Measurements from ENCODE around the gene UCKL1. TPM values are rescaled to one million over a fixed set of nuclear protein-coding genes. Genes with fewer than 3 reads are reported as not detected.

The UCKL1 gene
- total RNA-seq, 1 donor from 2014 or later = 130 TPM

DNA sequence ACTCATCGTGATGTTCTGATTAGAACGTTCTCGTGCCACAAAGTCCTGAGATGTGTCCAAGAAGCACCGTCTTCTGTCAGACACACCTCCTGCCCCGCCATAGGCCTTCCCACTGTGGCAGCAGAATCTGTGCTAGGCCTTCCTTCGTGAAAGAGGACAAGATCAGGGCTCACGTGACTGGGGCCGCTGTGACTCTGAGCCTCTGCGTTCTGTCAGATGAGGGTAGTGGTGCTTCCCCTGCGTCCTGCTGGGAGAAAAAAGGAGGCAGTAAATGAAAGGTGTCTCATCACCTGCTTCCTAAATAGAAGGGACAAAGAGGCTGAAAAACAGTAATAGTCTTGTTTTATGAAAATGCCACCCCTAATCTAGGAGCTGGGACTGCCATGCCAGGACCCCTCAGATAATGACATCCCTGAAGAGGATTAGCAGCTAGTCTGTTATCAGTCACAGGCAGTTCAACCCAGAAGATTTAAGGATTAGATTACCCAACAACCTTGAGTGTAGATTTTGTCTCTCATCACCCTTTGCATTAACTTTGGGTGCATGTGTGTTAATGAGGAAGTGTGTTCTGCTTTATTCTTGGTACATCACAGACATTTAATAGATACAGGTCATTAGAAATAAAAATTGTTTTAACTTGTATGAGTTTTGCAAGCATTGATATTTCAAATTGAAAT, 57.2 kb downstream of the UCKL1 start:
- Mint-ChIP-seq H3K27me3 (ENCODE audit: unreplicated experiment) (peaks cover 7% of the 10 kb centered on the region), H3K4me1 (ENCODE audit: low read depth, unreplicated experiment) (peaks cover 20% of the 10 kb centered on the region), H3K9me3 (ENCODE audit: unreplicated experiment) (peaks cover 8% of the 10 kb centered on the region), H3K4me3 (ENCODE audit: unreplicated experiment) (no peak overlapping the region), H3K27ac (ENCODE audit: unreplicated experiment) (no peak overlapping the region), H3K36me3 (ENCODE audit: unreplicated experiment) (no peaks in the 10 kb centered on the region)
- TF ChIP-seq, protein P1, sequence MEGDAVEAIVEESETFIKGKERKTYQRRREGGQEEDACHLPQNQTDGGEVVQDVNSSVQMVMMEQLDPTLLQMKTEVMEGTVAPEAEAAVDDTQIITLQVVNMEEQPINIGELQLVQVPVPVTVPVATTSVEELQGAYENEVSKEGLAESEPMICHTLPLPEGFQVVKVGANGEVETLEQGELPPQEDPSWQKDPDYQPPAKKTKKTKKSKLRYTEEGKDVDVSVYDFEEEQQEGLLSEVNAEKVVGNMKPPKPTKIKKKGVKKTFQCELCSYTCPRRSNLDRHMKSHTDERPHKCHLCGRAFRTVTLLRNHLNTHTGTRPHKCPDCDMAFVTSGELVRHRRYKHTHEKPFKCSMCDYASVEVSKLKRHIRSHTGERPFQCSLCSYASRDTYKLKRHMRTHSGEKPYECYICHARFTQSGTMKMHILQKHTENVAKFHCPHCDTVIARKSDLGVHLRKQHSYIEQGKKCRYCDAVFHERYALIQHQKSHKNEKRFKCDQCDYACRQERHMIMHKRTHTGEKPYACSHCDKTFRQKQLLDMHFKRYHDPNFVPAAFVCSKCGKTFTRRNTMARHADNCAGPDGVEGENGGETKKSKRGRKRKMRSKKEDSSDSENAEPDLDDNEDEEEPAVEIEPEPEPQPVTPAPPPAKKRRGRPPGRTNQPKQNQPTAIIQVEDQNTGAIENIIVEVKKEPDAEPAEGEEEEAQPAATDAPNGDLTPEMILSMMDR (IDR thresholded peaks at IDR 0.05; ENCODE audit: partially characterized antibody, unreplicated experiment) = no peak
- DNase-seq = no peak

DNA sequence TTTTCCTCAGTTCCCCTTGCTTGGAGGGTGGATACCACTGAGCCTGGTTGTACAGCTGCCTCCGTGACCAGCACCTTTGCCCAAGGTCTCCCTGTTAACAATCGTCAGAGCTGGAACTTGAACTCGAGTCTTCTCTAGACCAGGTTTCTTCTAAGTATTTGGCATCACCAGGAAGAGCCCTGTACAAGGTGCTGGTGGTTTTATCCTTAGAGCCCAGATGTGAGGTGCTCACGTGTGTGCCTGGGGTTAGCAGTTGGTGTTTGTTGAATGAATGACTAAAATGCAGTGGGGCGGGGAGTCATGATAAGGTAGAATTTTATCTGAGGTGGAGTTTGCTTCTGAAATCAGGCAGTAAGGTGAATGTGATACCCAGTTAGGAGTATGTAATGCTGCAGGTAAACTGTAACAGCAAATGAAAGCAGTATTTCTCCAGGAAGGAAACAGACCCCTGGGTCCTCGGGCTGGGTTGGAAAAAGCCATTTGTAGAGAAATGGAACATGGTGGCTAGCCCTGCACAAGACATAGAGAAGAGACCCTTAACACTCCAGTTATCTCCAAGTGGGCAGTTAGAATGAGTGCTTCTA, 58.1 kb downstream of the UCKL1 start:
- no peak for DNase-seq
- Mint-ChIP-seq H3K4me1 (ENCODE audit: low read depth, unreplicated experiment) (peaks cover 22% of the 10 kb centered on the region), H3K36me3 (ENCODE audit: unreplicated experiment) (no peaks in the 10 kb centered on the region), H3K4me3 (ENCODE audit: unreplicated experiment) (no peak overlapping the region), H3K27me3 (ENCODE audit: unreplicated experiment) (peaks cover 9% of the 10 kb centered on the region), H3K9me3 (ENCODE audit: unreplicated experiment) (peaks cover 8% of the 10 kb centered on the region), H3K27ac (ENCODE audit: unreplicated experiment) (no peak overlapping the region)
- TF ChIP-seq, protein P1 (IDR thresholded peaks at IDR 0.05; ENCODE audit: partially characterized antibody, unreplicated experiment) = no peak

DNA sequence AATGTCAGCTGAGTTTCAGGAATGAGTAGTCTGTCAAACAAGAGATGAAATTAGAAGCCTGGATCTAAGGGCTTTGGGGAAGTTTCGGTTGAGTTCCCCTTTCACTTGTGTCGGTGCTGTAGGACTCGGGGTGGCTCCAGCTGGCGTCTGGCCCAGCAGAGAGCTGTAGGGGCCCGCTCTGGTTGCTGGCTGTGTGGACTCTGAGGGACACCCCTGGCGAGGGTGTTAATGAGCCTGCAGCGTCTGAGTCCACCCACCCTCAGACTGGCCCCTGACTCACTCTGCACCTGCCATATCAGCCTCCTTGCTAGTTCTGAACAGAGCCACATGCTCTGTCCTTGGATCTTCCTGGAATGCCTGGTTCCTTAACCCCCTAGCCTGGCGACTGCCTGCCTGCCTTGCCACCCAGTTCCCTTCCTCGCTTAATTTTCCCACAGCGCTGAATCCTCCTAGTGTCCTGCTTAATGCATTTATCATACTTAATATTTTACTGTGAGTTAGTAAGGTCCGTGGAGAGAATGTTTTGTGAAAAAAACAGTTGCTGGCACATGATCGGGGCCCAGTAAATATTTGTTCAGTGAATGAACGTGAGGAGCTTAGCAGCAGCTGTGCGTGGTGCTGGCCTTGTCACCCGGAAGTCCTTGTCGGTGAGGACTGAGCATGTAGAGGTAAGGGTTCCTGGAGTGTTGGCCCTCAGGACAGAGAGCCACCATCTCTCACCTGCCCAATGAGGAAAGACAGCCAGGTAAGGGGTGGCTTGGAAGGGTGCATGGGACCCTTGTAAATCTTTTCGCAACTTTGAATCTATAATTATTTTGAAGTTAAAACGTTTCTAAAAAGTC, 59.7 kb downstream of the UCKL1 start:
- no peak for DNase-seq
- Mint-ChIP-seq H3K27me3 (ENCODE audit: unreplicated experiment) (peaks cover 9% of the 10 kb centered on the region), H3K27ac (ENCODE audit: unreplicated experiment) (peak overlapping the region; percentile 1), H3K4me3 (ENCODE audit: unreplicated experiment) (peak overlapping the region; percentile 95), H3K9me3 (ENCODE audit: unreplicated experiment) (peaks cover 10% of the 10 kb centered on the region), H3K36me3 (ENCODE audit: unreplicated experiment) (no peaks in the 10 kb centered on the region), H3K4me1 (ENCODE audit: low read depth, unreplicated experiment) (peaks cover 22% of the 10 kb centered on the region)
- TF ChIP-seq, protein P1 (IDR thresholded peaks at IDR 0.05; ENCODE audit: partially characterized antibody, unreplicated experiment) = no peak

DNA sequence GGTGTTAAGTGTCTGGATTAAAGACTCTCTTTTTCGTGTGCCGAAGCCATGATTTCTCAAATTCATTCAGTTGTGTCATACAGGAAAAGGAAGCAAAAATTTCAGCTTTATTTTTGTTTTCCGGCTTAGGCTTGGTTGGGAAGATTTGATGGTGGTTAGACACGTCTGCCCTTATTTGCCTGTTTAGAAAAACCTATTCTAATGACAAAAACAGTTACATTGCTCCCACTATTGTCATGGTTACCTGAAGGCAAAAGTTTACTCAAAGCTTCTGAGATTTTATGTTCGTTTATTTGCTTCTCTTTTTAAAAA, 60.3 kb downstream of the UCKL1 start:
- TF ChIP-seq, protein P1 (IDR thresholded peaks at IDR 0.05; ENCODE audit: partially characterized antibody, unreplicated experiment) = no peak
- H3K36me3 Mint-ChIP-seq (ENCODE audit: unreplicated experiment) = no peaks in the 10 kb centered on the region
- no peak for DNase-seq
- H3K9me3 Mint-ChIP-seq (ENCODE audit: unreplicated experiment) = peaks cover 10% of the 10 kb centered on the region
- peak overlapping the region; percentile 95 for H3K4me3 Mint-ChIP-seq (ENCODE audit: unreplicated experiment)
- H3K27ac Mint-ChIP-seq (ENCODE audit: unreplicated experiment) = peak overlapping the region; percentile 73
- peaks cover 9% of the 10 kb centered on the region for H3K27me3 Mint-ChIP-seq (ENCODE audit: unreplicated experiment)
- peaks cover 18% of the 10 kb centered on the region for H3K4me1 Mint-ChIP-seq (ENCODE audit: low read depth, unreplicated experiment)

All from glutamatergic neuron (in vitro differentiated cells).